Cerebellar cortex (tissue), 1 donor: ENCODE data around the gene BBS5.
"Not testable (repeated sequence)": the region's sequence is repeated elsewhere in the genome, so short reads cannot be mapped to it uniquely, and the experiment has no call there.

Experiments used
- DNase-seq: peaks from one replicate; pipeline ENCODE4 v3.0.0-alpha.2; 2015; ENCODE audit warnings: low spot score

Gene BBS5

GRCh38 chr2:169486487-169486886 lies 7.2 kb downstream of the BBS5 start:
- DNase-seq = no peak

GRCh38 chr2:169490834-169491233 lies 11.5 kb downstream of the BBS5 start:
- no peak for DNase-seq

- no peak for DNase-seq
Observed at GRCh38 chr2:169491378-169491777, 12.1 kb downstream of the BBS5 start.

GRCh38 chr2:169493360-169493759 lies 14.1 kb downstream of the BBS5 start:
- DNase-seq = no peak

- no peak for DNase-seq
Observed at GRCh38 chr2:169495310-169495928, 16.1 kb downstream of the BBS5 start.

GRCh38 chr2:169504651-169505050 lies 25.4 kb downstream of the BBS5 start:
- DNase-seq = no peak

GRCh38 chr2:169507698-169508097 lies 28.4 kb downstream of the BBS5 start:
- DNase-seq = no peak

GRCh38 chr2:169509298-169509885 lies 30.1 kb downstream of the BBS5 start, which contains the start of gene KLHL41:
KLHL41 (plus strand) TSS chr2:169509702; CDS start chr2:169509779, 77 bp downstream.
- DNase-seq = no peak

GRCh38 chr2:169509955-169510354 lies 30.7 kb downstream of the BBS5 start:
- DNase-seq = no peak

GRCh38 chr2:169510496-169510895 lies 31.2 kb downstream of the BBS5 start:
- DNase-seq = no peak

- DNase-seq = no peak
Observed at GRCh38 chr2:169511818-169512217, 32.5 kb downstream of the BBS5 start.

- no peak for DNase-seq
Observed at GRCh38 chr2:169512525-169512924, 33.2 kb downstream of the BBS5 start.

- DNase-seq = no peak
Observed at GRCh38 chr2:169513094-169513493, 33.8 kb downstream of the BBS5 start.

- no peak for DNase-seq
Observed at GRCh38 chr2:169513926-169514325, 34.6 kb downstream of the BBS5 start.

GRCh38 chr2:169514758-169515157 lies 35.5 kb downstream of the BBS5 start:
- DNase-seq = not testable (repeated sequence)

GRCh38 chr2:169516488-169516995 lies 37.2 kb downstream of the BBS5 start:
- DNase-seq = not testable (repeated sequence)

- DNase-seq = no peak
Observed at GRCh38 chr2:169520896-169521295, 41.6 kb downstream of the BBS5 start.

- no peak for DNase-seq
Observed at GRCh38 chr2:169523681-169524080, 44.4 kb downstream of the BBS5 start.

- DNase-seq = no peak
Observed at GRCh38 chr2:169525434-169525833, 46.1 kb downstream of the BBS5 start.

GRCh38 chr2:169526451-169526850 lies 47.2 kb downstream of the BBS5 start:
- DNase-seq = no peak

- peak; percentile 58 for DNase-seq
Observed at GRCh38 chr2:169528271-169528701, 49.0 kb downstream of the BBS5 start.

- not testable (repeated sequence) for DNase-seq
Observed at GRCh38 chr2:169539460-169539859, 60.2 kb downstream of the BBS5 start.

- no peak for DNase-seq
Observed at GRCh38 chr2:169540146-169540545, 60.9 kb downstream of the BBS5 start.

GRCh38 chr2:169542433-169542832 lies 63.1 kb downstream of the BBS5 start:
- no peak for DNase-seq
